ENCODE results near the gene RTP3.

DNA sequence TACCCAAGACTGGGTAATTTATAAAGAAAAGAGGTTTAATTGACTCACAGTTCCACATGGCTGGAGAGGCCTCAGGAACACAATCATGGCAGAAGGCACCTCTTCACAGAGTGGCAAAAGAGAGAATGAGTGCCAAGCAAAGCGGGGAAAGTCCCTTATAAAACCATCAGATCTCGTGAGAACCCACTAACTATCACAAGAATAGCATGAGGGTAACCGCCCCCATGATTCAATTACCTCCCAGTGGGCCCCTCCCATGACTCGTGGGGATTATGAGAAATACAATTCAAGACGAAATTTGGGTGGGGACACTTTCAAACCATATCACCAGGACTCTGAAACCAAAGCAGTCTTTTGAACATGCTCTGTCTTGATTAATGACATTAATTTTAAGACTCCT, 7.0 kb downstream of the RTP3 start:
- TF ChIP-seq, protein P1, sequence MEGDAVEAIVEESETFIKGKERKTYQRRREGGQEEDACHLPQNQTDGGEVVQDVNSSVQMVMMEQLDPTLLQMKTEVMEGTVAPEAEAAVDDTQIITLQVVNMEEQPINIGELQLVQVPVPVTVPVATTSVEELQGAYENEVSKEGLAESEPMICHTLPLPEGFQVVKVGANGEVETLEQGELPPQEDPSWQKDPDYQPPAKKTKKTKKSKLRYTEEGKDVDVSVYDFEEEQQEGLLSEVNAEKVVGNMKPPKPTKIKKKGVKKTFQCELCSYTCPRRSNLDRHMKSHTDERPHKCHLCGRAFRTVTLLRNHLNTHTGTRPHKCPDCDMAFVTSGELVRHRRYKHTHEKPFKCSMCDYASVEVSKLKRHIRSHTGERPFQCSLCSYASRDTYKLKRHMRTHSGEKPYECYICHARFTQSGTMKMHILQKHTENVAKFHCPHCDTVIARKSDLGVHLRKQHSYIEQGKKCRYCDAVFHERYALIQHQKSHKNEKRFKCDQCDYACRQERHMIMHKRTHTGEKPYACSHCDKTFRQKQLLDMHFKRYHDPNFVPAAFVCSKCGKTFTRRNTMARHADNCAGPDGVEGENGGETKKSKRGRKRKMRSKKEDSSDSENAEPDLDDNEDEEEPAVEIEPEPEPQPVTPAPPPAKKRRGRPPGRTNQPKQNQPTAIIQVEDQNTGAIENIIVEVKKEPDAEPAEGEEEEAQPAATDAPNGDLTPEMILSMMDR (IDR thresholded peaks at IDR 0.05), result no peak
- TF ChIP-seq, protein P2, sequence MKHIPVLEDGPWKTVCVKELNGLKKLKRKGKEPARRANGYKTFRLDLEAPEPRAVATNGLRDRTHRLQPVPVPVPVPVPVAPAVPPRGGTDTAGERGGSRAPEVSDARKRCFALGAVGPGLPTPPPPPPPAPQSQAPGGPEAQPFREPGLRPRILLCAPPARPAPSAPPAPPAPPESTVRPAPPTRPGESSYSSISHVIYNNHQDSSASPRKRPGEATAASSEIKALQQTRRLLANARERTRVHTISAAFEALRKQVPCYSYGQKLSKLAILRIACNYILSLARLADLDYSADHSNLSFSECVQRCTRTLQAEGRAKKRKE (CRISPR knock-in tag; IDR thresholded peaks at IDR 0.05; ENCODE audit: low read depth), result no peak
- TF ChIP-seq POLR2A (IDR thresholded peaks at IDR 0.05; ENCODE audit: low read length), result no peak
- TF ChIP-seq EP300 (IDR thresholded peaks at IDR 0.05), result no peak
- TF ChIP-seq, protein P3, sequence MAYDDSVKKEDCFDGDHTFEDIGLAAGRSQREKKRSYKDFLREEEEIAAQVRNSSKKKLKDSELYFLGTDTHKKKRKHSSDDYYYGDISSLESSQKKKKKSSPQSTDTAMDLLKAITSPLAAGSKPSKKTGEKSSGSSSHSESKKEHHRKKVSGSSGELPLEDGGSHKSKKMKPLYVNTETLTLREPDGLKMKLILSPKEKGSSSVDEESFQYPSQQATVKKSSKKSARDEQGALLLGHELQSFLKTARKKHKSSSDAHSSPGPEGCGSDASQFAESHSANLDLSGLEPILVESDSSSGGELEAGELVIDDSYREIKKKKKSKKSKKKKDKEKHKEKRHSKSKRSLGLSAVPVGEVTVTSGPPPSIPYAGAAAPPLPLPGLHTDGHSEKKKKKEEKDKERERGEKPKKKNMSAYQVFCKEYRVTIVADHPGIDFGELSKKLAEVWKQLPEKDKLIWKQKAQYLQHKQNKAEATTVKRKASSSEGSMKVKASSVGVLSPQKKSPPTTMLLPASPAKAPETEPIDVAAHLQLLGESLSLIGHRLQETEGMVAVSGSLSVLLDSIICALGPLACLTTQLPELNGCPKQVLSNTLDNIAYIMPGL (CRISPR knock-in tag; IDR thresholded peaks at IDR 0.05; ENCODE audit: borderline replicate concordance), result no peak
- no peak for TF ChIP-seq CBX2 (IDR thresholded peaks at IDR 0.05; ENCODE audit: borderline replicate concordance, low read depth)
- TF ChIP-seq, protein P4, sequence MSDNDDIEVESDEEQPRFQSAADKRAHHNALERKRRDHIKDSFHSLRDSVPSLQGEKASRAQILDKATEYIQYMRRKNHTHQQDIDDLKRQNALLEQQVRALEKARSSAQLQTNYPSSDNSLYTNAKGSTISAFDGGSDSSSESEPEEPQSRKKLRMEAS (IDR thresholded peaks at IDR 0.05), result no peak
- TF ChIP-seq RFX5 (IDR thresholded peaks at IDR 0.05), result no peak
- TF ChIP-seq ZC3H11A (IDR thresholded peaks at IDR 0.05), result no peak
- TF ChIP-seq, protein P5, sequence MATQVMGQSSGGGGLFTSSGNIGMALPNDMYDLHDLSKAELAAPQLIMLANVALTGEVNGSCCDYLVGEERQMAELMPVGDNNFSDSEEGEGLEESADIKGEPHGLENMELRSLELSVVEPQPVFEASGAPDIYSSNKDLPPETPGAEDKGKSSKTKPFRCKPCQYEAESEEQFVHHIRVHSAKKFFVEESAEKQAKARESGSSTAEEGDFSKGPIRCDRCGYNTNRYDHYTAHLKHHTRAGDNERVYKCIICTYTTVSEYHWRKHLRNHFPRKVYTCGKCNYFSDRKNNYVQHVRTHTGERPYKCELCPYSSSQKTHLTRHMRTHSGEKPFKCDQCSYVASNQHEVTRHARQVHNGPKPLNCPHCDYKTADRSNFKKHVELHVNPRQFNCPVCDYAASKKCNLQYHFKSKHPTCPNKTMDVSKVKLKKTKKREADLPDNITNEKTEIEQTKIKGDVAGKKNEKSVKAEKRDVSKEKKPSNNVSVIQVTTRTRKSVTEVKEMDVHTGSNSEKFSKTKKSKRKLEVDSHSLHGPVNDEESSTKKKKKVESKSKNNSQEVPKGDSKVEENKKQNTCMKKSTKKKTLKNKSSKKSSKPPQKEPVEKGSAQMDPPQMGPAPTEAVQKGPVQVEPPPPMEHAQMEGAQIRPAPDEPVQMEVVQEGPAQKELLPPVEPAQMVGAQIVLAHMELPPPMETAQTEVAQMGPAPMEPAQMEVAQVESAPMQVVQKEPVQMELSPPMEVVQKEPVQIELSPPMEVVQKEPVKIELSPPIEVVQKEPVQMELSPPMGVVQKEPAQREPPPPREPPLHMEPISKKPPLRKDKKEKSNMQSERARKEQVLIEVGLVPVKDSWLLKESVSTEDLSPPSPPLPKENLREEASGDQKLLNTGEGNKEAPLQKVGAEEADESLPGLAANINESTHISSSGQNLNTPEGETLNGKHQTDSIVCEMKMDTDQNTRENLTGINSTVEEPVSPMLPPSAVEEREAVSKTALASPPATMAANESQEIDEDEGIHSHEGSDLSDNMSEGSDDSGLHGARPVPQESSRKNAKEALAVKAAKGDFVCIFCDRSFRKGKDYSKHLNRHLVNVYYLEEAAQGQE (IDR thresholded peaks at IDR 0.05), result no peak
- TF ChIP-seq SMC3 (IDR thresholded peaks at IDR 0.05), result no peak

All from A549 (cell line).